HG03575 (cell line): ENCODE measurements around the gene ELOVL4.

Experiments
- ATAC-seq: cut with Tn5 transposase; IDR thresholded peaks from one replicate; pipeline ENCODE4 v1.9.1; 2021; ENCODE audit not compliant: unreplicated experiment, insufficient number of reproducible peaks, low FRiP score; ENCODE audit errors: extremely low read depth

The ELOVL4 gene

GRCh38 chr6:79947191-79948186 lies at the start of gene ELOVL4:
Gene ELOVL4 (minus strand): TSS chr6:79947553. CDS start chr6:79947279, 274 bp downstream.
- no peak for ATAC-seq

GRCh38 chr6:79993911-79994309 lies 46.6 kb upstream of the ELOVL4 start:
- ATAC-seq: no peak

- no peak for ATAC-seq
Observed at GRCh38 chr6:79993012-79993910, 45.9 kb upstream of the ELOVL4 start.

- ATAC-seq: no peak
Observed at GRCh38 chr6:79989641-79990040, 42.3 kb upstream of the ELOVL4 start.

GRCh38 chr6:79985128-79985527 lies 37.8 kb upstream of the ELOVL4 start:
- ATAC-seq: no peak

GRCh38 chr6:79984261-79984660 lies 36.9 kb upstream of the ELOVL4 start:
- no peak for ATAC-seq

GRCh38 chr6:79981652-79982051 lies 34.3 kb upstream of the ELOVL4 start:
- no peak for ATAC-seq

GRCh38 chr6:79971193-79971592 lies 23.8 kb upstream of the ELOVL4 start:
- ATAC-seq: no peak

- ATAC-seq: no peak
Observed at GRCh38 chr6:79969784-79970183, 22.4 kb upstream of the ELOVL4 start.

GRCh38 chr6:79967178-79967577 lies 19.8 kb upstream of the ELOVL4 start:
- ATAC-seq: no peak

GRCh38 chr6:79964607-79965081 lies 17.3 kb upstream of the ELOVL4 start:
- ATAC-seq: no peak

GRCh38 chr6:79954849-79955248 lies 7.5 kb upstream of the ELOVL4 start:
- no peak for ATAC-seq

- no peak for ATAC-seq
Observed at GRCh38 chr6:79949233-79949632, 1.9 kb upstream of the ELOVL4 start.

- ATAC-seq: no peak
Observed at GRCh38 chr6:79946272-79947190, 822 bp downstream of the ELOVL4 start.

GRCh38 chr6:79943133-79943532 lies 4.2 kb downstream of the ELOVL4 start:
- no peak for ATAC-seq

GRCh38 chr6:79941489-79942151 lies 5.7 kb downstream of the ELOVL4 start:
- ATAC-seq: no peak

- ATAC-seq: no peak
Observed at GRCh38 chr6:79928478-79928998, 18.8 kb downstream of the ELOVL4 start.

GRCh38 chr6:79927758-79928157 lies 19.6 kb downstream of the ELOVL4 start:
- no peak for ATAC-seq
